H1 (cell line): ENCODE measurements around the gene TAX1BP1. TPM values are rescaled to one million over a fixed set of nuclear protein-coding genes. Genes with fewer than 3 reads are reported as not detected.

Experiments used
- CTCF ChIA-PET: fragments of 300-600 bp; sonication (Branson Sonifier 250); formaldehyde crosslinking; loops from one replicate; lab custom pipeline; 2021; ENCODE audit not compliant: partially characterized antibody; lab: Charles Lee
- POLR2A ChIA-PET: fragments of 300-600 bp; sonication (Branson Sonifier 250); formaldehyde crosslinking; loops from one replicate; lab custom pipeline; 2021; ENCODE audit warnings: inconsistent platforms; ENCODE audit not compliant: partially characterized antibody; lab: Charles Lee
- DNase-seq, 2 experiments: peaks; one replicate each; pipeline versions ENCODE4 v3.0.0 to v3.0.0-alpha.2; 2010 to 2022; ENCODE audit warnings: low spot score in 2 of 2, low read depth in 1 of 2, mixed read lengths in 1 of 2
- FAIRE-seq: peaks from 2 replicates; lab custom pipeline; 2011; peaks lifted over from hg19 to GRCh38; lab: Jason Lieb, UNC
- H2AFZ ChIP-seq: 2 replicates; pipeline ENCODE4 v1.8.1; 2012; ENCODE audit warnings: low read length, inconsistent platforms
- H2AK5ac ChIP-seq: 2 replicates; pipeline ENCODE4 v1.6.1; 2013; ENCODE audit warnings: low read depth, low read length
- H2BK120ac ChIP-seq: replicated peaks from 2 replicates; pipeline ENCODE3; 2013; ENCODE audit warnings: low read depth, low read length, inconsistent platforms
- H2BK12ac ChIP-seq: 2 replicates; pipeline ENCODE4 v1.6.1; 2013; ENCODE audit warnings: low read depth, low read length
- H2BK15ac ChIP-seq: 2 replicates; pipeline ENCODE4 v1.6.1; 2013; ENCODE audit warnings: low read length
- H2BK20ac ChIP-seq: 2 replicates; pipeline ENCODE4 v1.6.1; 2013; ENCODE audit warnings: low read length
- H2BK5ac ChIP-seq: 2 replicates; pipeline ENCODE4 v1.6.1; 2013; ENCODE audit warnings: low read depth, low read length
- H3K14ac ChIP-seq: 2 replicates; pipeline ENCODE4 v1.6.1; 2013; ENCODE audit warnings: inconsistent platforms; ENCODE audit not compliant: insufficient read length
- H3K18ac ChIP-seq: 2 replicates; pipeline ENCODE4 v1.6.1; 2013; ENCODE audit warnings: low read length; ENCODE audit errors: extremely low read depth
- H3K23ac ChIP-seq: 2 replicates; pipeline ENCODE4 v1.6.1; 2013; ENCODE audit warnings: inconsistent platforms; ENCODE audit not compliant: insufficient read length
- H3K23me2 ChIP-seq: 2 replicates; pipeline ENCODE4 v1.6.1; 2013; ENCODE audit warnings: low read depth, low read length
- H3K27ac ChIP-seq: 2 replicates; pipeline ENCODE4 v1.6.1; 2011; ENCODE audit warnings: low read depth, low read length, inconsistent platforms
- H3K27me3 ChIP-seq, 4 experiments: replicated peaks in 1 of 4; 1 replicate in 1 of 4; 2 replicates in 3 of 4; pipeline versions ENCODE4 v1.6.1 to v1.8.1; 2011 to 2013; ENCODE audit warnings: low read length in 3 of 4, mild to moderate bottlenecking in 3 of 4, inconsistent platforms in 2 of 4, mixed read lengths in 2 of 4, moderate library complexity in 1 of 4; ENCODE audit not compliant: control insufficient read depth in 3 of 4, insufficient read depth in 3 of 4; ENCODE audit errors: extremely low read depth in 1 of 4
- H3K36me3 ChIP-seq, 4 experiments: 2 replicates each; pipeline versions ENCODE4 v1.6.1 to v1.8.1; 2011 to 2013; ENCODE audit warnings: mild to moderate bottlenecking in 4 of 4, low read length in 3 of 4, moderate library complexity in 2 of 4, control low read depth in 1 of 4, inconsistent platforms in 1 of 4; ENCODE audit not compliant: insufficient read depth in 4 of 4, control insufficient read depth in 2 of 4
- H3K4ac ChIP-seq: replicated peaks from 2 replicates; pipeline ENCODE3; 2013; ENCODE audit warnings: low read length, low read depth, mixed read lengths, inconsistent platforms; ENCODE audit not compliant: insufficient read length
- H3K4me1 ChIP-seq, 4 experiments: replicated peaks in 1 of 4; 1 replicate in 1 of 4; 2 replicates in 3 of 4; pipeline versions ENCODE4 v1.6.1 to v1.8.1; 2011 to 2013; ENCODE audit warnings: low read length in 3 of 4, inconsistent platforms in 2 of 4, mixed read lengths in 1 of 4; ENCODE audit not compliant: insufficient read depth in 4 of 4, control insufficient read depth in 3 of 4
- H3K4me2 ChIP-seq, 2 experiments: 2 replicates each; pipeline versions ENCODE4 v1.6.1 to v1.8.1; 2011 to 2013; ENCODE audit warnings: low read depth in 2 of 2, low read length in 2 of 2, control low read depth in 1 of 2, inconsistent platforms in 1 of 2, mild to moderate bottlenecking in 1 of 2; ENCODE audit not compliant: insufficient read depth in 1 of 2
- H3K4me3 ChIP-seq, 4 experiments: fragments of 200-600, 300-600 bp in 1 of 4; sonication (generic), shearing (Covaris generic), sonication (Bioruptor Twin) in 1 of 4; 2 replicates each; pipeline versions ENCODE4 v1.5.1 to v1.8.1; 2011 to 2016; ENCODE audit warnings: low read length in 4 of 4, low read depth in 3 of 4, control low read depth in 2 of 4, inconsistent platforms in 2 of 4, mild to moderate bottlenecking in 2 of 4, mixed read lengths in 1 of 4, moderate library complexity in 1 of 4; ENCODE audit not compliant: insufficient read depth in 2 of 4; ENCODE audit errors: extremely low read depth in 1 of 4
- H3K56ac ChIP-seq: replicated peaks from 2 replicates; pipeline ENCODE3; 2013; ENCODE audit warnings: low read depth, mild to moderate bottlenecking, mixed read lengths, low read length, inconsistent platforms; ENCODE audit not compliant: insufficient read length
- H3K79me1 ChIP-seq: 2 replicates; pipeline ENCODE4 v1.6.1; 2013; ENCODE audit warnings: low read depth, low read length, control low read depth
- H3K79me2 ChIP-seq, 2 experiments: 2 replicates each; pipeline versions ENCODE4 v1.6.1 to v1.8.1; 2012 to 2013; ENCODE audit warnings: low read length in 2 of 2, mild to moderate bottlenecking in 2 of 2, inconsistent platforms in 1 of 2; ENCODE audit not compliant: insufficient read depth in 2 of 2, control insufficient read depth in 1 of 2
- H3K9ac ChIP-seq, 4 experiments: replicated peaks in 1 of 4; 1 replicate in 1 of 4; 2 replicates in 3 of 4; pipeline versions ENCODE4 v1.6.1 to v1.8.1; 2011 to 2013; ENCODE audit warnings: low read depth in 3 of 4, low read length in 3 of 4, control low read depth in 2 of 4, mild to moderate bottlenecking in 2 of 4, moderate library complexity in 2 of 4, inconsistent platforms in 1 of 4; ENCODE audit errors: extremely low read depth in 1 of 4
- H3K9me3 ChIP-seq, 2 experiments: 2 replicates each; pipeline versions ENCODE4 v1.6.1 to v1.8.1; 2012 to 2013; ENCODE audit warnings: mild to moderate bottlenecking in 2 of 2, moderate library complexity in 2 of 2, control low read depth in 1 of 2, inconsistent platforms in 1 of 2, low read depth in 1 of 2, low read length in 1 of 2, mixed read lengths in 1 of 2; ENCODE audit not compliant: insufficient read depth in 2 of 2
- H4K20me1 ChIP-seq, 2 experiments: replicated peaks in 1 of 2; 2 replicates each; pipeline versions ENCODE3 to v1.8.1; 2011 to 2013; ENCODE audit warnings: inconsistent platforms in 2 of 2, low read length in 2 of 2, mild to moderate bottlenecking in 1 of 2; ENCODE audit not compliant: insufficient read depth in 2 of 2, control insufficient read depth in 1 of 2
- H4K5ac ChIP-seq: 2 replicates; pipeline ENCODE4 v1.6.1; 2013; ENCODE audit warnings: low read length, low read depth, mixed read lengths, inconsistent platforms; ENCODE audit not compliant: insufficient read length
- H4K8ac ChIP-seq: 2 replicates; pipeline ENCODE4 v1.8.0; 2013; ENCODE audit warnings: mild to moderate bottlenecking, moderate library complexity, low read length, inconsistent platforms; ENCODE audit not compliant: insufficient read depth; ENCODE audit errors: extremely low read depth
- H4K91ac ChIP-seq: replicated peaks from 2 replicates; pipeline ENCODE3; 2013; ENCODE audit warnings: low read length, mixed read lengths, inconsistent platforms; ENCODE audit not compliant: insufficient read length
- ATF2 ChIP-seq: IDR thresholded peaks from 2 replicates; pipeline ENCODE4 v1.6.1; 2012; ENCODE audit warnings: low read length, inconsistent platforms
- BCL11A ChIP-seq, 2 experiments: IDR thresholded peaks; one replicate each; pipeline ENCODE4 v1.6.1; 2011; ENCODE audit warnings: low read depth in 2 of 2, low read length in 2 of 2, mild to moderate bottlenecking in 2 of 2
- CBX5 ChIP-seq: fragments of 300-800, 300-1000 bp; sonication (generic); IDR thresholded peaks from 2 replicates; pipeline ENCODE4 v1.7.1; 2016; ENCODE audit warnings: antibody characterized with exemption, low read length, low read depth
- CHD2 ChIP-seq: IDR thresholded peaks from 2 replicates; pipeline ENCODE4 v1.6.1; 2012; ENCODE audit warnings: low read length, improper control_type of control experiment
- KDM4A ChIP-seq: IDR thresholded peaks from one replicate; pipeline ENCODE4 v1.7.1; 2012; ENCODE audit warnings: low read depth, mild to moderate bottlenecking, moderate library complexity, low read length, inconsistent platforms; ENCODE audit not compliant: severe bottlenecking
- POU5F1 ChIP-seq: IDR thresholded peaks from 2 replicates; pipeline ENCODE4 v1.6.1; 2011; ENCODE audit warnings: low read depth, mild to moderate bottlenecking, low read length, moderate library complexity
- RFX5 ChIP-seq: IDR thresholded peaks from 2 replicates; pipeline ENCODE4 v1.6.1; 2011; ENCODE audit warnings: low read depth, low read length, improper control_type of control experiment, borderline replicate concordance
- SAP30 ChIP-seq: fragments of 300-600 bp; sonication (generic); IDR thresholded peaks from 2 replicates; pipeline ENCODE4 v1.7.1; 2012; ENCODE audit warnings: low read length, moderate library complexity, mild to moderate bottlenecking, inconsistent platforms; ENCODE audit not compliant: insufficient read depth, insufficient replicate concordance
- SIRT6 ChIP-seq: IDR thresholded peaks from one replicate; pipeline ENCODE4 v1.7.1; 2012; ENCODE audit warnings: low read length, inconsistent platforms
- TBP ChIP-seq: IDR thresholded peaks from 2 replicates; pipeline ENCODE4 v1.6.1; 2011; ENCODE audit warnings: low read depth, low read length, improper control_type of control experiment
- WGBS, 2 experiments: shearing (Covaris generic) in 1 of 2; methylation state at CpG; one replicate each; pipeline versions ENCODE4 v1.1.6 to v1.1.7; 2013 to 2015; ENCODE audit warnings: low lambda C conversion rate in 2 of 2, mixed read lengths in 2 of 2, inconsistent platforms in 1 of 2, low coverage in 1 of 2, missing lambda C conversion rate in 1 of 2; ENCODE audit not compliant: insufficient replicate concordance in 2 of 2, insufficient coverage in 1 of 2, insufficient read length in 1 of 2; ENCODE audit errors: extremely low coverage in 1 of 2, missing lambda C conversion rate in 1 of 2; 5-methylcytosine and 5-hydroxymethylcytosine counted together
- polyA plus RNA-seq, 7 experiments: library from polyadenylated mRNA; depleted of rRNA in 3 of 7; stranded (reverse) in 5 of 7; unstranded in 2 of 7; fragments of >200 nt in 5 of 7; fragments of 200-250 nt in 2 of 7; gene quantifications; 1 replicate in 5 of 7; 2 replicates in 1 of 7; 4 replicates in 1 of 7; pipeline versions ENCODE4 v1.2.1 to v1.2.3, GENCODE V29; 2011 to 2013; ENCODE audit warnings: missing spikeins in 2 of 7, mixed read lengths in 2 of 7
- total RNA-seq: library from RNA; stranded (reverse); fragmentation: NEBNext Ultra II Directional; extraction: Animal tissue kit (Norgen Biotek cat#: 25700); gene quantifications from 2 replicates; pipeline ENCODE4 v1.2.1, GENCODE V29; 2021
- TF ChIP-seq, protein P1 (sequence below): IDR thresholded peaks from 2 replicates; pipeline ENCODE4 v1.6.1; 2011; ENCODE audit warnings: low read length, improper control_type of control experiment

TAX1BP1 gene
- total and polyA plus RNA-seq, 2 of the 8 experiments (the other 6 are each of a cell fraction or from before 2014, with no cell fraction given), result 56.0 to 62.7 TPM

DNA sequence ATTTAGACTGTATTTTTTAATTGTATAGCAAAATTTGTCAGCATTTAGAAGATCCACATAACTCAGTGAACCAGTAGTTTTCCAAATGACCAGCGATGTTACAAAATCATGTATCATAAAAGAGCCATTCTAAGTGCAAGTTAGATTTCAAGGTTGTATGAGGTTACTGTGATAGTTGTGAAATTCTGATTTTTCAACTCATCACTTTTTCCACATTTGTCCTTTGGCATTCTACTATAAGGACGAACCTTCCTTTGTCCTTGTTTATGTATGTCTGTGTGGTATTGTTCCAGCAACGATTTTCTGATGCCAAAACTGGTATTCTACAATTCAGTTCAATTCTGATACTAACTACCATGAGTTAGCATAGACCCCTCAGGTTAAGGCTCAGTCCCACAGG lies 64.2 kb downstream of the TAX1BP1 start:
- no peak overlapping the region for H3K23ac ChIP-seq
- no peak overlapping the region for H2AK5ac ChIP-seq
- WGBS, 2 experiments, result 86% methylated on average over 3 of the region's 3 CpGs; no CpG with 5 or more reads in 1 of the 2 experiments
- POLR2A ChIA-PET, result no interaction called here
- H3K27me3 ChIP-seq, result no peaks in the 10 kb centered on the region
- no peak overlapping the region for H3K4me2 ChIP-seq
- no peak overlapping the region for H2BK12ac ChIP-seq
- H3K79me2 ChIP-seq, result no peaks in the 10 kb centered on the region
- TF ChIP-seq BCL11A (IDR thresholded peaks at IDR 0.05; ENCODE audit: low read depth in 2 of 2, low read length in 2 of 2) (no peak), SAP30 (no peak), CHD2 (no peak), RFX5 (no peak), POU5F1 (no peak), CBX5 (no peak), KDM4A (no peak), TBP (no peak), ATF2 (no peak), SIRT6 (no peak)
- TF ChIP-seq, protein P1, sequence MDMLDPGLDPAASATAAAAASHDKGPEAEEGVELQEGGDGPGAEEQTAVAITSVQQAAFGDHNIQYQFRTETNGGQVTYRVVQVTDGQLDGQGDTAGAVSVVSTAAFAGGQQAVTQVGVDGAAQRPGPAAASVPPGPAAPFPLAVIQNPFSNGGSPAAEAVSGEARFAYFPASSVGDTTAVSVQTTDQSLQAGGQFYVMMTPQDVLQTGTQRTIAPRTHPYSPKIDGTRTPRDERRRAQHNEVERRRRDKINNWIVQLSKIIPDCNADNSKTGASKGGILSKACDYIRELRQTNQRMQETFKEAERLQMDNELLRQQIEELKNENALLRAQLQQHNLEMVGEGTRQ, result no peak
- no peak overlapping the region for H2AFZ ChIP-seq
- no peak overlapping the region for H3K56ac ChIP-seq
- H2BK5ac ChIP-seq, result no peak overlapping the region
- no peak overlapping the region for H2BK120ac ChIP-seq
- no peak overlapping the region for H3K14ac ChIP-seq
- no peaks in the 10 kb centered on the region for H3K9me3 ChIP-seq
- H3K79me1 ChIP-seq, result no peaks in the 10 kb centered on the region
- H3K23me2 ChIP-seq, result no peaks in the 10 kb centered on the region
- no peak overlapping the region for H2BK20ac ChIP-seq
- H3K27ac ChIP-seq, result no peak overlapping the region
- CTCF ChIA-PET, result interaction anchor here (0.8 kb wide), 1 partner anchor 19 kb away, joined by 3 read pairs; no protein-coding TSS in a partner anchor
- H4K20me1 ChIP-seq, result no peaks in the 10 kb centered on the region
- no peak overlapping the region for H3K9ac ChIP-seq
- FAIRE-seq (no peak), DNase-seq (no peak)
- no peak overlapping the region for H3K4me3 ChIP-seq
- peaks cover 0 to 5% (median 0%) of the 10 kb centered on the region in 4 experiments; a peak in 3 of 7 replicates for H3K4me1 ChIP-seq
- no peak overlapping the region for H4K8ac ChIP-seq
- H3K36me3 ChIP-seq, result no peaks in the 10 kb centered on the region
- no peak overlapping the region for H4K5ac ChIP-seq
- H3K18ac ChIP-seq, result no peak overlapping the region
- no peak overlapping the region for H3K4ac ChIP-seq
- H2BK15ac ChIP-seq, result no peak overlapping the region
- H4K91ac ChIP-seq, result no peak overlapping the region
